H1 (cell line): ENCODE measurements around the gene TPPP3. TPM values are rescaled to one million over a fixed set of nuclear protein-coding genes. Genes with fewer than 3 reads are reported as not detected.

Experiments
- polyA plus RNA-seq, 7 experiments: library from polyadenylated mRNA; depleted of rRNA in 3 of 7; stranded (reverse) in 5 of 7; unstranded in 2 of 7; fragments of >200 nt in 5 of 7; fragments of 200-250 nt in 2 of 7; gene quantifications; 1 replicate in 5 of 7; 2 replicates in 1 of 7; 4 replicates in 1 of 7; pipeline versions ENCODE4 v1.2.1 to v1.2.3, GENCODE V29; 2011 to 2013; ENCODE audit warnings: missing spikeins in 2 of 7, mixed read lengths in 2 of 7
- small RNA-seq: library from polyadenylated mRNA; stranded (forward); fragments of <200 nt; extraction: miRNeasy Mini kit (QIAGEN cat#:217004); gene quantifications from one replicate; pipeline ENCODE3, GENCODE V24; 2013; ENCODE audit not compliant: insufficient read depth
- total RNA-seq: library from RNA; stranded (reverse); fragmentation: NEBNext Ultra II Directional; extraction: Animal tissue kit (Norgen Biotek cat#: 25700); gene quantifications from 2 replicates; pipeline ENCODE4 v1.2.1, GENCODE V29; 2021

Gene TPPP3
- total and polyA plus RNA-seq, 2 of the 8 experiments (the other 6 are each of a cell fraction or from before 2014, with no cell fraction given) = 0.77 to 1.0 TPM

Small RNA genes lying within 50 kb of the gene (small RNA-seq; reads per million reads assigned to genes)
- gene RNU1-123P = not detected

Other genes starting within 250 kb of the TPPP3 start
- gene B3GNT9, start 242.5 kb downstream of the TPPP3 start, total RNA-seq = 3.5 and 4.7 TPM in 2 replicates
- 9.0 and 10.2 TPM in 2 replicates for gene B3GNT9, start 242.5 kb downstream of the TPPP3 start, polyA plus RNA-seq (2011; rRNA removed)
- 0.19 and 0.29 TPM in 2 replicates for gene TRADD, start 233.6 kb downstream of the TPPP3 start, total RNA-seq
- gene TRADD, start 233.6 kb downstream of the TPPP3 start, polyA plus RNA-seq (2011; rRNA removed) = 0.50 and 0.60 TPM in 2 replicates
- gene FBXL8, start 233.5 kb downstream of the TPPP3 start, total RNA-seq = not detected in 2 replicates
- gene FBXL8, start 233.5 kb downstream of the TPPP3 start, polyA plus RNA-seq (2011; rRNA removed) = 0.11 and 0.67 TPM in 2 replicates
- not detected in 2 replicates for gene HSF4, start 228.8 kb downstream of the TPPP3 start, total RNA-seq
- 0.14 and 0.93 TPM in 2 replicates for gene HSF4, start 228.8 kb downstream of the TPPP3 start, polyA plus RNA-seq (2011; rRNA removed)
- 1.6 and 2.2 TPM in 2 replicates for gene NOL3, start 223.0 kb downstream of the TPPP3 start, total RNA-seq
- 4.1 and 4.6 TPM in 2 replicates for gene NOL3, start 223.0 kb downstream of the TPPP3 start, polyA plus RNA-seq (2011; rRNA removed)
- 22.9 and 23.1 TPM in 2 replicates for gene MATCAP1, start 209.5 kb downstream of the TPPP3 start, total RNA-seq
- gene MATCAP1, start 209.5 kb downstream of the TPPP3 start, polyA plus RNA-seq (2011; rRNA removed) = 27.5 and 38.0 TPM in 2 replicates
- 1.3 and 1.7 TPM in 2 replicates for gene EXOC3L1, start 203.4 kb downstream of the TPPP3 start, total RNA-seq
- 1.3 and 2.1 TPM in 2 replicates for gene EXOC3L1, start 203.4 kb downstream of the TPPP3 start, polyA plus RNA-seq (2011; rRNA removed)
- gene E2F4, start 201.3 kb downstream of the TPPP3 start, total RNA-seq = 78.0 and 79.9 TPM in 2 replicates
- gene E2F4, start 201.3 kb downstream of the TPPP3 start, polyA plus RNA-seq (2011; rRNA removed) = 157 and 194 TPM in 2 replicates
- gene ELMO3, start 194.4 kb downstream of the TPPP3 start, total RNA-seq = 9.2 and 9.6 TPM in 2 replicates
- gene ELMO3, start 194.4 kb downstream of the TPPP3 start, polyA plus RNA-seq (2011; rRNA removed) = 10.9 and 14.4 TPM in 2 replicates
- 37.7 and 37.9 TPM in 2 replicates for gene TMEM208, start 166.4 kb downstream of the TPPP3 start, total RNA-seq
- gene TMEM208, start 166.4 kb downstream of the TPPP3 start, polyA plus RNA-seq (2011; rRNA removed) = 93.9 and 100.0 TPM in 2 replicates
- gene FHOD1, start 146.0 kb downstream of the TPPP3 start, total RNA-seq = 55.4 and 60.7 TPM in 2 replicates
- gene FHOD1, start 146.0 kb downstream of the TPPP3 start, polyA plus RNA-seq (2011; rRNA removed) = 31.3 and 49.1 TPM in 2 replicates
- 7.9 and 8.5 TPM in 2 replicates for gene SLC9A5, start 144.5 kb downstream of the TPPP3 start, total RNA-seq
- 8.6 and 11.6 TPM in 2 replicates for gene SLC9A5, start 144.5 kb downstream of the TPPP3 start, polyA plus RNA-seq (2011; rRNA removed)
- gene PLEKHG4, start 114.0 kb downstream of the TPPP3 start, total RNA-seq = 7.4 and 7.7 TPM in 2 replicates
- 11.1 and 19.8 TPM in 2 replicates for gene PLEKHG4, start 114.0 kb downstream of the TPPP3 start, polyA plus RNA-seq (2011; rRNA removed)
- 0.06 and 0.63 TPM in 2 replicates for gene KCTD19, start 66.8 kb downstream of the TPPP3 start, total RNA-seq
- gene KCTD19, start 66.8 kb downstream of the TPPP3 start, polyA plus RNA-seq (2011; rRNA removed) = 0.24 and 0.47 TPM in 2 replicates
- gene LRRC36, start 66.7 kb downstream of the TPPP3 start, total RNA-seq = 0.44 TPM in 1 of 2 replicates, not detected in the other
- gene LRRC36, start 66.7 kb downstream of the TPPP3 start, polyA plus RNA-seq (2011; rRNA removed) = 0.09 and 0.15 TPM in 2 replicates
- gene ZDHHC1, start 23.0 kb upstream of the TPPP3 start, total RNA-seq = 3.1 and 3.5 TPM in 2 replicates
- 4.9 and 7.5 TPM in 2 replicates for gene ZDHHC1, start 23.0 kb upstream of the TPPP3 start, polyA plus RNA-seq (2011; rRNA removed)
- gene HSD11B2, start 37.6 kb upstream of the TPPP3 start, total RNA-seq = 25.9 and 28.7 TPM in 2 replicates
- gene HSD11B2, start 37.6 kb upstream of the TPPP3 start, polyA plus RNA-seq (2011; rRNA removed) = 32.9 and 41.9 TPM in 2 replicates
- 47.3 and 54.1 TPM in 2 replicates for gene ATP6V0D1, start 87.7 kb upstream of the TPPP3 start, total RNA-seq
- gene ATP6V0D1, start 87.7 kb upstream of the TPPP3 start, polyA plus RNA-seq (2011; rRNA removed) = 129 and 134 TPM in 2 replicates
- not detected in 2 replicates for gene AGRP, start 90.0 kb upstream of the TPPP3 start, total RNA-seq
- not detected in 2 replicates for gene AGRP, start 90.0 kb upstream of the TPPP3 start, polyA plus RNA-seq (2011; rRNA removed)
- 8.0 and 10.1 TPM in 2 replicates for gene RIPOR1, start 135.3 kb upstream of the TPPP3 start, total RNA-seq
- 2.7 and 4.4 TPM in 2 replicates for gene RIPOR1, start 135.3 kb upstream of the TPPP3 start, polyA plus RNA-seq (2011; rRNA removed)
- gene CTCF, start 169.0 kb upstream of the TPPP3 start, total RNA-seq = 66.0 and 67.5 TPM in 2 replicates
- gene CTCF, start 169.0 kb upstream of the TPPP3 start, polyA plus RNA-seq (2011; rRNA removed) = 24.2 and 32.4 TPM in 2 replicates